NOMO-1 treated with dmso at 0.1 percent for 144 hours (cell line): ENCODE measurements around the gene ARHGAP15.
A peak's percentile ranks its signal among the peaks of the same experiment; 100 is the strongest.

ENCODE experiments used
- DNase-seq: peaks from one replicate; lab custom pipeline; 2025; ENCODE audit not compliant: unreplicated experiment; lab: John Stamatoyannopoulos, UW

ARHGAP15 gene

GRCh38 chr2:143559147-143559546 is 429.9 kb downstream of the ARHGAP15 start:
- no peak for DNase-seq

DNA sequence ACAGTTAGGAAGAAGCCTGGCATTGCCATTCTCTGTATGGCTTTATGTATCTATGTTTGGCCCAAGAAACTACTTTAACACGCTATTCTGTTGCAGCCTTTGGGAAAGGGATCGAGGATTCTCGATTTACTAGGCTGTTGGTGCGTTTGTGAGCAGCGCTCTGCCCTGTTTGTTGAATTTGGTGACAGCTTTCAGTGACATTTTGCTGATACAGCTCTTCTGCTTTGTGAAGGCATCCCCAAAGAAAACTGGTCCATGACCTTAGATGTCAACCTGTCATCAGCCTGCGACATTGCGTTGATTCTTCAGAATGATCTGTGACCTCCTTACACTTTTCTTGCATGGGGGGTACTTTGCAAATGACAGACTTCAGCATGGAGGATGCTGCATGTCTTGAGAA is 431.5 kb downstream of the ARHGAP15 start:
- DNase-seq = no peak

DNA sequence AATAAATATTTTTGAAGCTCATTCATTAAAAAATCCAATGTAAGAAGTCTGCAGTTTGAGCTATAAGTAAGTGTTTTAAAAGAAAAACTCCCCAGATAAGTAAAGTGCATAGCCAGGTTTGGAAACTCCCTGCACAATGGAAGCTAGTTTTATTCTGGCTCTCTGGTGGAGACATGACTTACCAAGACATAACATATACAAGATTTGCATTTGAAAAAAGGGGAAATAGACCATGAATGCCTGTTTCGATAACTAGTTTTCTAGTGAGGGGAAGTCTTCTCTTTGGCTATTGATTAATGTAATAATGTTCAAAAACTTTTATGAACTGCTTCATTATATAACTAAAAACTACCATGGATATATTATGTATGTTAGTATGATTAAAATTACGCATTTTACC is 435.2 kb downstream of the ARHGAP15 start:
- DNase-seq = no peak

DNA sequence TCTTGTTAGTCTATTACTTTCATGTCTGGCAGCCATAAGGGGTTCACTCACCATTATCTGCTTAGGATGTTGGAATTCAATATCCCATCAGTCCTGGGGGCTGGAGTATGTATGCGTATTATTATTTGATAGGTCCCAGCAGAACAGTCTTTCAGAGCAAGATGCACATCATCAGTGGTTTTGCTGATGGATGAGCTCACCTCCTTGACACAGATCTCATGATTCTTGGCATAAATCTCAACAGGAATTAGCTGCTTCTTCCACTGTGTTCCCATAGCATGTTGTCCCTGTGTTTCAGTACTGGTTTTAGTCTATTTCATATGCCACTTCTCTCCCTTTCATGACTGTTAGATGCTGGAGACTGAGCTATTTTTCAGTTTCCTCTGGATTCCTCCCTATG is 442.5 kb downstream of the ARHGAP15 start:
- DNase-seq = no peak

DNA sequence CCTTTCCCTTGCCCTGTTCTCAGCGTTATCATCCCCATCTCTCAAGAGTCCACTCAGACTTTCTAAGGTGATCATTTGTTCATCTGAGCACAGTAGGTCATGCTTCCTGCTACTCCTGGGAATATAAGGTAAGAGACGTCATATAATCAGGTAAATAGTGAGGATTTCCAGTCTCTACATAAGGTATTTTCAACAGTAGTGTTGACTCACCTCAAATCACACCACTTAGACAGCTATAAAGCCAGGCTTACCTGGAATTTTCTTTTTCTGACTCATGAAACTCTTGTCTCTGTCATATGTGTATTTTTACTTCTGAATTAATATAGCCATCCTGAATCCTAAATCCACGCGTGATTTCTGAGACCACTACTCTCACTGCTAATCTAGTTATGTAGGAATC is 443.2 kb downstream of the ARHGAP15 start:
- no peak for DNase-seq

DNA sequence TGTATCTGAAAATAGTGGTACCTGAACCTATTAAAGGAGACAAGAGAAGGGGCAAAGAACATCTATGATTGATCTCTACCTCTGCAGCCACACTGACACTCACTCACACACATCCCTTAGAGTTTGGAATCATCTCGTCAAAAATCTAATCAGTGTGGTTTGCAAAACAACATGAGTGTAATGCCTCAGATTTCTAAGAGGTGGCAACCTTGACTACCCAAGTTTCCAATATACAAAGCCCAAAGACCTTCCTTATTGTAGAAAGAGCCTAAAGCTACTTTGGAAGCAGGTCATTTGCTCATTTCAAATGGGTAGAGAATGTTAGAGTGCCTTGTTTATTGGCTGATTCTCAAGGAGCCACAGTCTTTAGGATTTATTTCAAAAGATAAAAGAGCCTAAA is 444.9 kb downstream of the ARHGAP15 start:
- no peak for DNase-seq

- no peak for DNase-seq
Observed at GRCh38 chr2:143575340-143575739, 446.1 kb downstream of the ARHGAP15 start.

- no peak for DNase-seq
Observed at GRCh38 chr2:143577489-143577888, 448.3 kb downstream of the ARHGAP15 start.

- DNase-seq = no peak
Observed at GRCh38 chr2:143579456-143579855, 450.2 kb downstream of the ARHGAP15 start.

DNA sequence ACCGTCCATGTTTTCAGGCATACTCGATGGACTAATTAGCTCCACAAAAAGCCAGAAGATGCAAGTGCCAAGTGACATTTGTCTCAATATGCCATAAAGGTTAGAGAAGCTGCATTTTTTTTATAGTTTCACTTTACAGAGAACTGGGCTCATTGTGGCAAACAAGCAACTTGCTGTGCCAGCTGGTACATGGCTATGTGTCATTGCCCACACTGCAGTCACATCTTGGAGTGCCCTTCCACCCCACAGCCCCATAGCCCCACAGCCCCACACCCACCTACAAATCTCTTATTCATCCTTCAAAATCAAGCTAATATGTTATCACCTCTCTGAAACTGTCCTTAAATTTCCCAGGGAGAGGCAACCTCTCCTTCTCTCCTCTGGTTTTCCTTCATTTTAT is 451.9 kb downstream of the ARHGAP15 start:
- DNase-seq = no peak

DNA sequence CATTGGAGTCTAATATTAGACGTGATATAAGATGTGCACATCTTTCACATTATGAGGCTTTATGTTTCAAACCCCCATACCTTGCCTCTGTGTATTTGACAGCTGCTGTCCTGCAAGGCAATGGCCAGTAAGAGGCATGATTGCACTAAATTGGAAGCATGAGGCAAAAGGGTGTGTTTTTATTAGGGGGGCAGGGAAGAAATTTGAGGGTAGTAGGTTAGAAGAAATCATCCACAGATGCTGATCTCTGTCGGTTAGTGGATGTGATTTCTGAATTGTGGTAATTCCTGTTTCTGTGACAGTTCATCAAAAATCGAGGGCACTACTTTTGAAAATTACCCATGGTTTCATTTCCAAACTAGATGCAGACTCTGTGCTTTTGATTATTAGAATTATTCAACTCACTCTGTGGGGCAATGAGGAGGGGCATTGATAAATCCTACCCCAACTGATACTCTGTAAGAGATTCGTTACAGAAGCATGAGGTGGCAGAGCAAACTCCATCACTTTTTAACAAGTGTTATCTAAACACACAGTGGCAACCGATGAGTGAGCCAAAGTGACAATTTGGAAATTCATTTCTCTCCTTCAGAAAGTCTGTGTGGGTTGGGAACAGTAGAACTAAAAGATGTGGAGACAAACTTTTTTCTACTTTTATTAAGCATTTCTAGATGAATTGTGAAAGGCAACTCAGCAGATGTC is 453.0 kb downstream of the ARHGAP15 start:
- DNase-seq = no peak

DNA sequence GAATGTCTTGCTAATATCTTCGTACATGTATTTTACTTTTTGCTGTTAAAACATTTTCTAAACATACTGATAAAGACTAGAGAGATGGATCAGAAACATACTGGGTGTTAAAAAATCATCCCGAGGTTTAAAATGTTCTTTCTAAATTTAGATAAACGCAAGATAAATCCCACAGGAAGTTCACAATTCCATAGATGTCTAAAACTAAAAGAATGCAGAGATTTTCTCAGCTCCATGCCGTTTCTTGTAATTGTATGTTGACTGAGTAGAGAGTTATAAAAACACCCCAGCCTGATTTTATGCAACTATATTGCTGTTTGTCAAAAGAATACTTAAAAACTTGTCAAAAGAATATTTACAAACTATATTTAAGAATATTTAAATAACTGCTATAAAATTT is 455.7 kb downstream of the ARHGAP15 start:
- DNase-seq = no peak

DNA sequence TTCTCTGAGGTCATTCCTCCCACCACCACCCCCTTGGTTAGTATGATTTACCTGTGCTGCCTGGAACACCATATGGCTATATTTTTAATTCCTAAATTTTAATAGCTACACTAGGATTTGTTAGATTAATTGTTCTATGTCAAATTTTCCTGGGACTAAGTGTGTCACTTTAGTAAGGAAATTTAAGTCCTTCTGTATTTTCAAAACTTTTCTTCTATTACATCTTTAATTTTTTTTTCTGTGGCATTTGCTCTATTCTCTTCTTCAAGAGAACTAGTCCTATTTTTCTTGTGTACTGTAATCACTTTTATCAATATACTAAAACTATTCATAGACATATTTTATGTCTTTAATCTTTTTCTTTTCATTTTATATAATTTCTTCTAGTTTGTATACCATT is 456.9 kb downstream of the ARHGAP15 start:
- DNase-seq = no peak

DNA sequence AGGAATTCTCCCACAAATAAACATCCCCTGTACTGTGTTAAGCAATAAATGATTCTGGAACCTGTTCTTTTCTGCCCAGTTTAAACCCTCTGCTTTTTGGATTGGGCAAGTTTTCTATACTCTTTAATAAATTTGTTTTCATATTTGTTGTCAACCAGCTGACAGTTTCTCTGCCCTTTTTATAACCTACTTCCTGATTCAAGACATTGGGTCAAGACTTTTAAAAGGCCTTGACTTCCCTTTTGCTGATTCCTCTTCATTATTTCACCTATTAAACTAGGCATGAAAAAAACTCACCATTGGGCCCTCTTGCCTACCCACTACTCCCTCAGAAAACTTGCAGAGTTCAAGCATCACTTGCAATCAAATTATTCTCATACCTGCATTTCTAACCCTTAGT is 459.5 kb downstream of the ARHGAP15 start:
- DNase-seq = peak; percentile 3

GRCh38 chr2:143594161-143594560 is 464.9 kb downstream of the ARHGAP15 start:
- no peak for DNase-seq

DNA sequence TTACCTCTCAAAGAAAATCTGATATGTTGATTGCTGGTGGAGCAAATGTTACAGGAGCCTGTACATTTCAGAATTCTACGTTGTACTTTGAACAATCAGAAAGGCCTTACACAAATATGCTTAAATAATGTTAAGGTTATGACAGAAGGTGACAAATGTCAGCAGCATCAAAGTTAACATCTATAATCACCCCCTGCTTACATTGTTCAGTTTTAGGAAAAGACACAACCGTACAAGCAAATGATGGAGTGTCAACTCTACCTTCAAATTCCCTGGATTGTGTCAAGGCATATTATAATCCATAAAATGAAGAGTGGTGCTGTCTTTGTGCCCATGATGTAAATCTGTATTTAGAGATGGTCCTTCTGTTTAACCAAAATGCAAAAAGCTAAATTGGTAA is 465.5 kb downstream of the ARHGAP15 start:
- no peak for DNase-seq

DNA sequence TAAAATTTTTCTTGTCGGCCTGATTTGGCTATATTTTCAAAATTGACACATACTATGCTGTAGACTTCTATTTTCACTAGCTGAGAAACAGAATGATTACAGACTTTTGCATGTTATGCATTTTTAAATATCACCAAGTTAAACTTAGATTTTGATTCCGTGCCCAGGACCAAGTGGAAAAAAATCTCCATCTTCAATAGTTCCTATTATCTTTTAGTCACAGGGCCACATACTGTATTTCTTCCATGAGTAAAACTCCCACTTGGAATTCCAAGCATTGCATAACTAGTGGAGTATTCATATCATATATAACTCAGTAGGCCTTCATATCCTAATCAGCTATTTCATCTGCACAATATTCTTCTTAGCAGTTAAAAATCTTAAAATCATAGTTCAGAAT is 470.9 kb downstream of the ARHGAP15 start:
- DNase-seq = no peak

DNA sequence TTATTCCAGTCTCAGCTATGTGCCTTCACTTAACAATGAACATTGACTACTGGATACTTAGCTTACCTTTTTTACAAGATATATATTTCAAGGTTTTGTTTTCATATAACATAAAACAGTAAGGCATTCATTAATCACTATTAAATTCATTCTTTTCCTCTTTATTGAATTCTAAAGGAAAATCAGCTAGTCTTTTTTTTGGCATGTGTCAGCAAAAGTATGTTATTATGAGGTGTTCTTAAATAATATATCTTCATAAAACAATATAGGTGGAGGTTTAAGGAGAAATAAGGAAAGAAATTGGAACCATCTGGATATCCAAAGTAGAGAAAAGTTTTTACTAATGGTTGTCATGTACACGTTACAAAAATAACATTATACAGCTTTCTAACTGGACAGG is 472.6 kb downstream of the ARHGAP15 start:
- no peak for DNase-seq

DNA sequence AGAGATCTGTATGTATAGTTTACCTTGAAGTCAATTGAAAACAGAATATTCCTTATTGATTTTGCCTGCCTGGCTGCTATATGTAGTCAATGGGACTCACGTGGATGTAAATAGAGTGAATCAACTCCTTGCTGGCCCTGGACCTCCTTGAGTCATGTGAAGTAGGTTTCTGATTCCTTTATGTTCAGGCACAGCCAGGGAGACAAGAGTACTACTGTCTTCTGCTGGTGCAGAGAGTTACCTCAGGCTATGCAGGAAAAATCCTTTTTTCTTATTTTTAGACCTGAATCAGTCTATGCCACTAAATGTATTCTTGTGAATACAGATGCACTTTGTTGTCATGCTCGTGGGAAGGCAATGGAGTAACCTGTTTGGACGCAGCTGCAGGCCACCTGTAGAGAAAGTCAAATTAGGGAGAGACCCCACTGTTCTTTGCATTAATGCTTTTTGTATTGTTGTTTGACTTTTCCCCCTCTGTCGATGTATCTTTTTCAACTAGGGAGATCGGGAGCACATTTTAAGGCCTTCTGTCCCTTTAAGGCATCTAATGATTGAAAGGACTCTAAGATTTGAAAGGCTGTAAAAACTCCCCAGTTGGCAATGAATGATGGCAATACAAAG is 473.9 kb downstream of the ARHGAP15 start:
- DNase-seq = no peak

DNA sequence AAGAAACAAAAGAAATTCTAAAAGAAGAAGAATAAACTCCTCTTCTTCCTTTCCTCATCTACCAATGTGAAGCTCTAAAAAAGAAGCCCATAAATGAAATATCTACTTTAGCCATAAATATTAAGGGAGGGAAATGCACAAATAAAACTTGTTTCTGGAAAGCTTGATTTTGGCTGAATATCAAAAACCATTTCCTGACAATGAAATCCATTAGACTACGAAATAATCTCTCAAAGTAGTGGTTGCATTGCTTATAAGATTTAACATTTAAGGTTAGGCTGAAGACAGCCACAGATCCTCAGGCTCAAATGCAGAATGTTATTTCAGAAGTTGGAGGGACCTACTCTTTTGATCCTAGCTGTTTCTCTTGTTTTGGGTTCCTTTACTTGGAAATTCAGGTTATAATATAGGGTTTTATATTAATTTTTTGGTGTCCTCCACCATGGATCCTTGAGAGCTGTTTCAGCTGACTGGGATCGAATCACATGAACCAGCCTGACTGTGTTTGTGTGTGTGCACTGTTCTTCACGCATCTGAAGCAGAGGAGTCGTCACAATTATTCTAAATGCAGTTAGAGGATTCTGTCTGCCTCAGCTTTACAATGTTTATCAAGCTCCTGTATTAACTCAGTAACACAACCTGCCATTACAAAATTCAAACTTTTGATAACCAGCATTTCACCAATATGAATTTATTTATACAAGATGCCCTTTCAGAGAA is 474.8 kb downstream of the ARHGAP15 start:
- no peak for DNase-seq

DNA sequence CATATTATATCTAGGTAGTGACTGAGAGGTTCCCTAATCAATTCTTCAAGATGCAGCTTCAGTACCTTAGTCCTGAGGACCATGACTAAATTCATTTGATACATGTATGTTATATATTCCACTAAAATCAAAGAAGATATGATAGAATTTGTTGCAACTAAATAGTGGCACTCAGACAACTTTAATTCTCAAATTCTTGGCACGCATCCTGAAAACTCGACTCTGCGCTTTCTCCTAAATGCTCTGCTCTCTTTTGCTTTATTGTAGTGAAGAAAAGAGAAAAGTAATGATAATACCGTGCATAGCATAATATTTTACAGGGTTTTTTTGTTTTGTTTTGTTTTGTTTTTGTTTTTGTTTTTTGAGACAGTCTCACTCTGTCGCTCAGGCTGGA is 475.3 kb downstream of the ARHGAP15 start:
- no peak for DNase-seq
